Gastroesophageal sphincter (tissue), 3 donors: ENCODE data around the gene BRD3.

Experiments used
- CTCF ChIP-seq, 4 experiments: fragments of 200-600 bp in 2 of 4; fragments of 450-650 bp in 2 of 4; sonication (generic) in 1 of 4; IDR thresholded peaks; one replicate each; pipeline ENCODE4 v1.5.1; 2017 to 2019; ENCODE audit warnings: antibody characterized with exemption in 4 of 4, mild to moderate bottlenecking in 2 of 4, moderate library complexity in 2 of 4
- POLR2A ChIP-seq, 2 donors: fragments of 450-650 bp; IDR thresholded peaks; one replicate each; pipeline ENCODE4 v1.6.1; 2017; ENCODE audit warnings: antibody characterized with exemption in 2 of 2, mild to moderate bottlenecking in 2 of 2, moderate library complexity in 1 of 2

GRCh38 chr9:134028076-134028475, 39.8 kb downstream of the BRD3 start:
- no peak for TF ChIP-seq CTCF (IDR thresholded peaks at IDR 0.05)
- no peak for TF ChIP-seq POLR2A (IDR thresholded peaks at IDR 0.05)
